Lower leg skin (tissue), 4 donors: ENCODE results near the gene TANC1. TPM values are rescaled to one million over a fixed set of nuclear protein-coding genes. Genes with fewer than 3 reads are reported as not detected.
A peak's percentile ranks its signal among the peaks of the same experiment; 100 is the strongest.

Experiments
- DNase-seq, 2 donors: peaks; one replicate each; pipeline ENCODE4 v3.0.0-alpha.2; 2019; ENCODE audit warnings: low spot score in 2 of 2
- H3K4me3 ChIP-seq: fragments of 200-600 bp; sonication (generic); 2 replicates; pipeline ENCODE4 v1.5.1; 2017; ENCODE audit warnings: mild to moderate bottlenecking, low read depth; ENCODE audit not compliant: poor library complexity, severe bottlenecking
- CTCF ChIP-seq, 3 donors: fragments of 450-650 bp; IDR thresholded peaks; one replicate each; pipeline ENCODE4 v1.5.1; 2016; ENCODE audit warnings: antibody characterized with exemption in 3 of 3, mild to moderate bottlenecking in 3 of 3, moderate library complexity in 2 of 3
- POLR2A ChIP-seq, 2 donors: fragments of 450-650 bp; IDR thresholded peaks; one replicate each; pipeline ENCODE4 v1.6.1; 2016 to 2017; ENCODE audit warnings: antibody characterized with exemption in 2 of 2, mild to moderate bottlenecking in 1 of 2, moderate library complexity in 1 of 2
- WGBS, 2 donors: methylation state at CpG; one replicate each; pipeline ENCODE4 v1.1.5; 2018; 5-methylcytosine and 5-hydroxymethylcytosine counted together
- intact Hi-C: fragments of 100-400 bp; cut with DNase I; formaldehyde crosslinking; loops from one replicate; pipeline ENCODE4 v1.15.0; 2023; ENCODE audit warnings: low total_unique reads
- total RNA-seq, 4 donors: library from RNA; depleted of rRNA; stranded (reverse); fragments of >200 nt; gene quantifications; one replicate each; pipeline ENCODE4 v1.1.0, GENCODE V29; 2016

TANC1 gene
- total RNA-seq, 4 donors from 2014 or later = 65.8 to 111 (median 93.6) TPM

GRCh38 chr2:159144776-159145614 is 176.6 kb downstream of the TANC1 start:
- no peak for TF ChIP-seq POLR2A (IDR thresholded peaks at IDR 0.05)
- no peak for TF ChIP-seq CTCF (IDR thresholded peaks at IDR 0.05)
- no peak overlapping the region for H3K4me3 ChIP-seq
- intact Hi-C loops = no loop called here
- 82 to 94% methylated on average over 9 of the region's 9 CpGs for WGBS, 2 donors
- no peak for DNase-seq

- H3K4me3 ChIP-seq = no peak overlapping the region
- intact Hi-C loops = no loop called here
- no peak for DNase-seq
- no peak for TF ChIP-seq CTCF (IDR thresholded peaks at IDR 0.05)
- no peak for TF ChIP-seq POLR2A (IDR thresholded peaks at IDR 0.05)
- WGBS, 2 donors = 88 to 94% methylated on average over 5 of the region's 5 CpGs
Observed at GRCh38 chr2:159145745-159146354, 177.4 kb downstream of the TANC1 start.

- WGBS, 2 donors = 29 to 33% methylated on average over 14 of the region's 14 CpGs
- intact Hi-C loops = no loop called here
Observed at GRCh38 chr2:159146996-159147666, 178.7 kb downstream of the TANC1 start.

GRCh38 chr2:159147690-159148089 is 179.2 kb downstream of the TANC1 start:
- TF ChIP-seq POLR2A (IDR thresholded peaks at IDR 0.05) = no peak
- TF ChIP-seq CTCF (IDR thresholded peaks at IDR 0.05) = no peak
- 50 to 56% methylated on average over 3 of the region's 3 CpGs for WGBS, 2 donors
- intact Hi-C loops = no loop called here

More at GRCh38 chr2:159146996-159147666, 178.7 kb downstream of the TANC1 start:
- DNase-seq = peak; percentile 77 to 92
- no peak overlapping the region for H3K4me3 ChIP-seq
- TF ChIP-seq POLR2A (IDR thresholded peaks at IDR 0.05) (no peak), CTCF (IDR thresholded peaks at IDR 0.05) (no peak)

GRCh38 chr2:159148901-159149300 is 180.5 kb downstream of the TANC1 start:
- WGBS, 2 donors = 76 to 77% methylated on average over 8 of the region's 8 CpGs
- H3K4me3 ChIP-seq = no peak overlapping the region
- no peak for TF ChIP-seq CTCF (IDR thresholded peaks at IDR 0.05)
- no peak for TF ChIP-seq POLR2A (IDR thresholded peaks at IDR 0.05)
- intact Hi-C loops = no loop called here
- DNase-seq = no peak

More at GRCh38 chr2:159147690-159148089, 179.2 kb downstream of the TANC1 start:
- no peak overlapping the region for H3K4me3 ChIP-seq
- no peak for DNase-seq
